Left colon (tissue), 2 donors: ENCODE data around the gene MAD1L1. TPM values are rescaled to one million over a fixed set of nuclear protein-coding genes. Genes with fewer than 3 reads are reported as not detected.

ENCODE experiments used
- ATAC-seq: fragments of 200-7000 bp; cut with Tn5 transposase; one replicate; pipeline ENCODE4 v1.9.1; 2020; ENCODE audit warnings: mild to moderate bottlenecking, moderate library complexity
- DNase-seq, 2 donors: peaks; one replicate each; pipeline ENCODE4 v3.0.0-alpha.2; 2020
- intact Hi-C, 2 donors: fragments of 100-400 bp; cut with DNase I in 1 of 2; cut with micrococcal nuclease in 1 of 2; formaldehyde crosslinking; loops; one replicate each; pipeline versions ENCODE4 v1.11.2 to v1.14.0; 2022; cut with DNase I, micrococcal nuclease
- total RNA-seq, 2 donors: library from RNA; stranded (reverse); fragmentation: NEBNext Ultra II Directional; extraction: Animal tissue kit (Norgen Biotek cat#: 25700); gene quantifications; one replicate each; pipeline ENCODE4 v1.2.1, GENCODE V29; 2021
- donor health status: DM: no; HTN: no; CAD: no.
- donor health status: DM: yes; HTN: yes; CAD: no.

MAD1L1 gene
- total RNA-seq, 2 donors from 2014 or later: 22.1 to 28.2 TPM

DNA sequence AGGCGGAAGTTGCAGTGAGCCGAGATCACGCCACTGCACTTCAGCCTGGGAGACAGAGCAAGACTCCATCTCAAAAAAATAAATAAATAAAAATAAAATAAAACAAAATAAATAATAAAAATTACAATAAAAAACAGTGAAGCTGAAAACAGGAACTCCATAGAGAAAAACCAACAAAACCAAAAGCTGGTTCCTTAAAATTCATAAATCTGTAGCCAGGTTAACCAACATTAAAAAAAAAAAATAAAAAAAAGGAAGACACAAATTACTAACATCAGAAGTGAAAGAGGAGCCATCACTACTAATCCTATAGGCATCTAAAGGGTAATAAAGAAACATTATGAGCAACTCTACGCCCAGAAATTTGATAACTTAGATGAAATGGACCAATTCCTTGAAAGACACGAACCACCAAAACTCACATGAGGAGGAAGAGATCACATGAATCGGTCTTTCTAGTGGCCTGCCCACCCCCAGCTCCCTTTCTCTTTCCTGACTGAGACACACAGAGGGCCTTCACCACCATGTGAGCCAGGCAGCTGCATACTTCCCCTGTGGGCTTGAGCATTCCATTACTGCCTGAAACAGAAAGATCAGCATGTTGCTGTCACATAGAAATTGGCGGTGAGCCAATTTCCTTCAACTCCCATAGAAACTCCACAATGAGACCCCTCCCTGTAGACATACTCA lies 208.7 kb downstream of the MAD1L1 start:
- intact Hi-C loops: no loop called here
- no peak for ATAC-seq
- no peak for DNase-seq

DNA sequence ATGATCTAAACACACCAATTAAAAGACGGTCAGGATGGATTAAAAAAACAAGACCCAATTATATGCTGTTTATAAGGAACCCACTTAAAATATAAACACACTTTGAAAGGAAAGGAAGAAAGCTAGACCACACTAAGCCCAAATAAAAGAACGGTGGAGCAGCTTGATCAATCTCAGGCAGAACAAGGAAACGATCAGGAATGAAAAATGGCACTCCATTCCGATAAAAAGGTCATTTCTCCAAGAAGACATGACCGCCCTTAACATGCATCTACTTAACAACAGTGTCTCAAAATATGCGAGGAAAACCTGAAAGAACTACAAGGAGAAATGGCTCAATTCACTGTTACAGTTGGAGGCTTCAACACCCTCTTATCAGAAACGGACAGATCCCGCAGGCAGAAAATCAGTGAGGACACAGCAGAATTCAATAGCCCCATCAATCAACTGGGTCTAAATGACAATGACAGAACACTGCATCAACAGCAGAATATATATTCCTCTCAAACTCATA lies 210.0 kb downstream of the MAD1L1 start:
- intact Hi-C loops: no loop called here
- DNase-seq (no peak), ATAC-seq (no peak)

DNA sequence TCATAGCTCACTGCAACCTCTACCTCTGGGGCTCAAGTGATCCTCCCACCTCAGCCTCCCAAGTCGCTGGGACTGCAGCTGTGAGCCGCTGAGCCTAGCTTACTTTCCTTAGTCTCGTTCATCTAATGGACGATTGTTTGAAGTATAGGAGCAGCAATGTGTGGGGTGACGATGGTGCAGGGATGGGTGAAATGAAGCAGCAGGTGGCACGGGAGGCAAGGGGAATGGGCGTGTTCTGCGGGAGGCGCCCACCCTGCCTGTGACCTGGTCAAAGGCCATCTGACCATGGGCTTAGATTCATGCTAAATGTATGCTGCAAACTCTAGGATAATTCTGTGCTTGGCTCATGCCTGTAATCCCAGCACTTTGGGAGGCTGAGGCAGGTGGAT lies 210.7 kb downstream of the MAD1L1 start:
- DNase-seq (no peak), ATAC-seq (no peak)
- intact Hi-C loops: no loop called here

DNA sequence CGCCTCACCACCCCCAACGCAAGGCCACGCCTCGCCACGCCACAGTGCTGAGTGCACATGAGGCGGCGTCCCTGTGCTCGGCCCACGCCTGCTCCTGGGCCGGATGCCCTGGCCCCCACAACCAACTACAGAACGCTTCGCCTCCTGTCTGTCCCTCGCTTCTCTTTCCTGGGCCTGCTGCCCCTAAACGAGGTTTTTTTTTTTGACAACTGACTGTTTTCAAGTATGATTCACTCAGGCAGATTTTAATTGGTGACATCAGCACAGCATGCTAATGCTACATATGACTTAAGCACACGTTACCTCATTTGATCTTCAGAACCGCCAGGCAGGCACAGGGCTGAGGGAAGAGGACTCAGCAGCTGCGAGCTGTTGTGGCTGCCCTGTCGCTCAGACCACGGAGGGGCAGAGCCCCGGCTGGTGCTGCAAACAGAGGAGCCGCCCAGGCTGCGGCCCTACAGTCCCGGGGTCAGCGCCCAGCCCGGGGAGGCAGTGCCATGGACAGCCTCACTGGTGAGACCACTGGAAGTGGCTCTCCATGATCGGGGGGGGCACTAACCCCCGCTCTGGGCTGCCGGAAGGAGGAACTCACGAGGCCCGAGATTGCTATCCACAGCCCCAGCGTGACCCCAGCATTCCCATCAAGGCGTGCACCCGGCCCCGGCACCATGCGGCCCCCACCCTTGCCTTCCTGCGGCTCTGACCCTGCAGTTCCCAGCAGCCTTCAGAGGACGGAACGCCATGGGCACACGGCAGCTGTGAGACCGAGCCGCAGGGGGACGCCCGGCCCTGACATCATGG lies 212.8 kb downstream of the MAD1L1 start:
- intact Hi-C loops: no loop called here
- DNase-seq (peak; percentile 51 to 65), ATAC-seq (peak; percentile 56)

DNA sequence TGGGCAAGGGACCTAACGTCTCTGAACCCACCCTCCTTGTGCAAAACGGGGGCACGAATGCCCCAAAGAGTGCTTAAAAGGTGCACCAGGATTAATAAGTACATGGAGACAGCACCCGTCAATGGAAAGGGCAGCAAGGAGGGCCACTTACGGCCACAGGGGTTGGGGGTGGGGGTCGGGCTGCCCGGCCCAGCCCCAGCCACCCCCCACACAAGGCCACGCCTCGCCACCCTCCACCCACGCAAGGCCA lies 213.4 kb downstream of the MAD1L1 start:
- intact Hi-C loops: no loop called here
- ATAC-seq: no peak
- no peak for DNase-seq

DNA sequence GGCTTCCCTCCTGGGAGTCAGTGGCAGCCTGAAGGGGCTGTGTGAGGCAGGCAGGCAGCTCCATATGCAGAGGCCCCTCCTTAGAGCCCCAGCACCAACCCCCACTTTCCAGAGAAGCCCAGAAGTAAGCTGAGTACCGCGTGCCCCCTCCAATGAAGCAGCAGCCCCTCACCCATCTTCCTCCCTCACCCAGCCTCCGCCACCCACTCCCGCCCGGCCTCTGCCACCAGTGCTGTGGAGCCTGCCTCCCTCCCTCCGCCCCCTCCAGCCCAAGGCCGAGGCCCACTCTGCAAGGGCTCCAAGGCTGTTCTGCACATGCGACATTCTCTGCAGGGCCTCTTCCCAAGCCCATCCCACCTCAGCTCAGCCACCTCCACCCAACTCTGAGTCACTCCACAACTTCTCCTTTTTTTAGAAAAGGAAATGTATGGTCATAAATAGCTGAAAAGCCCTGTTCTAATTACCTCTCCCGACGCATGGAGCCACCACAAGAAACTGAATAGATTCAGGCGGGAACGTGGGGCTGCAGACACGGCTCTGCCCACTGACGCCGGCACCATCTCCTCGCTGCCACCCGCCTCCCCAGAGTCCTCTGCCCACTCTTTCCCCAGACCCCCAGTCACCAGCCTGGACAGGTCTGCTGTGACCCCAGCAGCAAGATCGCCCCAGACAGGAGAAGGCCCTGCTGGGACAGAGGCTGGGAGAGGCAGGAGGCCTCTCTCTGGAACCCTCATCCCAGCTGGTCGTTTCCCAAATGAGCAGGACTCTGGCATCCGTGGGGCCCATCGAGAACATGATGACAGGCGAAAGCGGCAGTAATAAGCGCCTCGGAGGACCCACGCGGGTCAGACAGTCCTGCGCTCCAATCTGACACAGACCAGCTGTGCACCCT lies 213.9 kb downstream of the MAD1L1 start:
- intact Hi-C loops: no loop called here
- DNase-seq (peak; percentile 20 to 48), ATAC-seq (peak; percentile 69)

DNA sequence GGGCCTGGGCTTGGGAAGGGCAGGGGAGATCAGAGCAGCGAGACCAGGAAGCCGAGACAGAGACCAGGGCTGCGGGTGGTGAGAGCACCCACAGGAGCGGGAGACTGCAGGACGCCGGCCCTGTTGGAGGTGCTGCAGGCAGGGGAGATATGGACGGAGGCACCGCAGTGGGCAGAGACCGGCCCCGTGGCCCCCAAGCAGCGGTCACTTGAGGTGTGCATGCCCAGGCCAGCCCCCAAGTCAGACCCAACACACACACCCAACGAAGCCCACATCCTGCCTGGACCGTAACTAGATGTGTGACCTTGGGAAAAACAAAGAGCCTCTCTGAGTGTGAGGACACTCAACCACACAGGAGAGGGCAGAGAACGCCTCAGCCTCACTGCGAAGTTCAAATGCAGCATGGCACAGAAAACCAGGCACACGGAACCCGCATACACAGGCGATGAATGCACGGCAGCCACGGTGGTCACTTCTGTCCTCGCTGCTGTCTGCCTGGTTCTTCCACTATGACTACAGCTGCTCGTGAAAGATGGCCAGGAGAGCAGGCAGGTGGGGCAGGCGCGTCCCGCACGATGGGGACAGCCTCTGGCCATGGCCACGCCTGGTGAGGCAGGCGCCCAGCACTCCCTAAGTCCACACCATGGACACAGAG lies 214.7 kb downstream of the MAD1L1 start:
- intact Hi-C loops: no loop called here
- ATAC-seq (peak; percentile 10), DNase-seq (peak in 1 of 2 donors; percentile 18)

DNA sequence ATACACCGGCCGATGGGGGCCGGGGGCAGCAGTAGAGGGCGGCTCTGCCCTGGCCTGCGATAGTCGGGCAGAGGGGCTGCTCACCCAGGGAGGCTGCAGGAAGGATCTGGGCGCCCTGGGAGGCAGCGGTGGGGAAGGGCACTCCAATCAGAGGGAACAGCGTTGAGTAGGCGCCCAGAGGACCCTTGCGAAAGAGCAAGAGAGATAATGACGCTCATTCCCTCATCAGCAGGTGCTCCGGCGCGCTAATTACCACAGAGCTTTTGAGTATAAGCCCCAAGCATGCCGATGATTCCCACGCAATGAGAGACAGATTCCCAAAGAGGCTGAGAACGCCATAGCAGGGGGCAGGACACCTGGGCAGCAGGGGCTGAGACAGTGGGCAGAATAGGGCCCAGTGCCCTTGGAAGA lies 215.3 kb downstream of the MAD1L1 start:
- intact Hi-C loops: no loop called here
- DNase-seq (no peak), ATAC-seq (no peak)

DNA sequence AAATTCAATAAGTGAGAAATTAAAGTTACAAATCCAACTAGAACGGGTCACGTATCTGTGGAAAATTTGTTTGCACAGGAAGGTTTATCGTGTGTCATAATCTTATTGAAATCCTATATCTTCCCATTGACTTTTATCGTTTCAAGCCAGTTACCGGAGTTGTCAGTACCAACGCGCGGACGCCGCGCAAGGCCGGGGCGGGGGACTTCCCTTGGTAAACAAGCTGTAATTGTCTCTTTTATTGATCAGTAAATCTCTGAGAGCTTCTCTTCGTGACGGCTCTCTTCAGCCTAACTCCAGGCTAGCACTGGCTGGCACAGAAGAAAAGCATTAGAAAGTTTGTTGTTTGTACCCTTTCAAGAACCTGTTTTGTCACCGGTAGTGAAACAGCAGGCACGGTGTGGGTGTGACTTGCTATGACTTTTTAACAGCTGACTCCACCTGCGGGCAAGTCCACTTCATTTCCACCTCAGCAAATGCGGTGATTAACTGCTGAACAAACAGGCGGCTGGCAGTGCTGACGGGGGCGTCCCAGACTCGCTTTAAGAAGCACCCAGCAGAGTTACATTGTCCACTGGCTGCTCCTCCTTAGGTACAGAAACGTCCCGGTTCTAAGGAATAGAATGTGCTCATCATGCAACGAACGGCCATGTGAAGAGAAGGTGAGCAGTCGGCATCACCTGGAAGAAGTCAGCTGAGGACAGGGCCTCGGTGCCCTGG lies 215.8 kb downstream of the MAD1L1 start:
- intact Hi-C loops: no loop called here
- DNase-seq (no peak), ATAC-seq (peak; percentile 21)

DNA sequence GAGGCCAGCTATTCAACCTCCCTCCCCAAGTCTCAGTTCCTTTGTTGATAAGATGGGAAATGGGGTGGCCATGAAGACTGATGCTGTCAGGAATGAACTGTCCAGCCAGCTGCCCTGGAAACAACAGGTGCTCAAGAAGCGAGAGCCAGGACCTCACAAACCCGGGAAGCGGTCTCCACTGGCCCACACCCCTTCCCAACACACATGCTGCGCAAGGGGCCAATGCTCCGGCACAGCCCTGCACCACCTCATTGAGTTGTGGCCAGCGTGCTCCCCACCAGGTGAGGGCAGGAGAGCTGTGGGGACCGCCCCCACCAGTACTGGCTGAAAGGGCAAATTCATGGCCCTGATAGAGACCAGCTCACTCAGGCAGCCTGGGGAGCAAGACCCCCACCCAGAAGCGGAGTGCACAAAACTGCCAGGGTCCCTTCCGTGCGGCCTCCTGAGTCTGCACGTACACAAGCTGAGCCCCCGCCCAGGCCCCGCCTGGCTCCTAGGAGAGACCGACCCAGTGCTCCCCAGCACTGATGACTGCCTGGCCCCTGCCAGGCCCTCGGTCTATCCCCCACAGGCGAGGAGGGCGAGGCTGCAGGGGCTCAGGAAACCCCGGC lies 216.6 kb downstream of the MAD1L1 start:
- intact Hi-C loops: no loop called here
- DNase-seq: peak in 1 of 2 donors; percentile 15
- no peak for ATAC-seq

DNA sequence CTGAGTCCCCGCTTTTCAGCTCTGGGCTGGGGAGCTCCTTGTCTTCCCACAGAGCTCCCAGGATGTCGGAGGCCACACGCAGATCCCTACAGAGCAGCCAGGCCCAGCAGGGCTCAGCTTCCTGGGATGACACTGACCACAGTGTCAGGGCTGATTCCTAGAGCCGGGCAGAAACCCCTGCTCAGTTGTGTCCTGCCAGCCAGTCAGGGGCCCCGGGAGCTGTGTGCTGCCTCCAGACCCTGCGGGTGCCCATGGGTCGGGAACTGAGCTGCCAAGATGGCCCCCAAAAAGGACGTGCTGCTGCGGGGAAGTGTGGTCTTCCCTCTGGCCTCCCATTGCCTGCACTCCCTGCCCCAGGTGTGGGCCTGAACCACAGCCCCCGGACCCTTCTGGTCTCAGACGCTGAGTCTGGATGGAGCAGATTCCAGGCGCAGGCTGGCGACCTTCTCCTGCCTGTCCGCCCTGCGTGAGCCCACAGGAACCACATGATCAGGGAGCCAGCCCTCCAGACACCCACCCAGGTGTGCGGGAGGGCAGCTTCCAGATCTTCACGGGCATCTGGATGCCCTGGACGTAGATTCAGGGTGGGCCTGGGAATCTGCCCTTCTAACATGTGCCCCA lies 217.4 kb downstream of the MAD1L1 start:
- intact Hi-C loops: no loop called here
- DNase-seq (peak in 1 of 2 donors; percentile 9), ATAC-seq (no peak)

DNA sequence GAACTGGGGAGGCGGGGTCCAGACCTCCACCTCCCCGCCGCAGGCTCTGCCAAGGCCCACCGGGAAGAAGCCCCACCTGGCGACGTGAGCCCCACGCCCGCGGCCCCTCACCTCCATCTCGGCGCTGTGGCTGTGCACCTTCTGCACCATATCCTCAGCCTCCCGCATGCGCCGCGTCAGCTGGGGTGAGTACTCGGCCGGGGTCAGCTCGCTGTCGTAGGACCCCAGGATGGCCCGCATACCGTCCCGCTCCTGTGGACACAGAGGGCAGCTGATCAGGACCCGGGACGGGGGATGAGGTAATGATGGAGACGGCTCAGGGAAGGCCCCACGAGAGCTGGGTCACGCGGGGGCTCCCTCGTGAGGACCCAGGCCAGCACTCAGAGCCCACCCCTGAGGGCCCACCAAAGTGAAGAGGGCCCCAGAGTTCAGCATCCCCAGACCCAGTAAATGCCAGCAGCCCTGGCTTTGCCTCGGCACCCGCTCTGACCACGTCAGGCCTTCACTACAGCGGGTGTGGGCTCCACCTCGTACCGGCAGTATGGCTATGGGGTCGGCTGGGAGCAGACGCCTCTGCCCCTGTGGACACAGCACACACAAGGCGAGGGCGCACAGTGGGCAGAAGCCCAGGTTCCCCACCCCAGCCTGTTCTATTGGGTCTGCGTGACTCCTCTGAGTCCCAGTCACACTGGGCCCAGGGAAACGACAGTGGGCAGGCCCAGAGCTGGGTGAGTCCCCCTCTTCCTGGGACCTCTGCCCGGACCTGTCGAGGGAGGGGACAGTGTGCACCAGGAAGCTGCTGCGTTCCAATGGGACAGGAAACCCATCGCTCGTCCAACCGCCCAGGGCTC lies 218.1 kb downstream of the MAD1L1 start:
- ATAC-seq (no peak), DNase-seq (peak in 1 of 2 donors; percentile 19)
- intact Hi-C loops: no loop called here

DNA sequence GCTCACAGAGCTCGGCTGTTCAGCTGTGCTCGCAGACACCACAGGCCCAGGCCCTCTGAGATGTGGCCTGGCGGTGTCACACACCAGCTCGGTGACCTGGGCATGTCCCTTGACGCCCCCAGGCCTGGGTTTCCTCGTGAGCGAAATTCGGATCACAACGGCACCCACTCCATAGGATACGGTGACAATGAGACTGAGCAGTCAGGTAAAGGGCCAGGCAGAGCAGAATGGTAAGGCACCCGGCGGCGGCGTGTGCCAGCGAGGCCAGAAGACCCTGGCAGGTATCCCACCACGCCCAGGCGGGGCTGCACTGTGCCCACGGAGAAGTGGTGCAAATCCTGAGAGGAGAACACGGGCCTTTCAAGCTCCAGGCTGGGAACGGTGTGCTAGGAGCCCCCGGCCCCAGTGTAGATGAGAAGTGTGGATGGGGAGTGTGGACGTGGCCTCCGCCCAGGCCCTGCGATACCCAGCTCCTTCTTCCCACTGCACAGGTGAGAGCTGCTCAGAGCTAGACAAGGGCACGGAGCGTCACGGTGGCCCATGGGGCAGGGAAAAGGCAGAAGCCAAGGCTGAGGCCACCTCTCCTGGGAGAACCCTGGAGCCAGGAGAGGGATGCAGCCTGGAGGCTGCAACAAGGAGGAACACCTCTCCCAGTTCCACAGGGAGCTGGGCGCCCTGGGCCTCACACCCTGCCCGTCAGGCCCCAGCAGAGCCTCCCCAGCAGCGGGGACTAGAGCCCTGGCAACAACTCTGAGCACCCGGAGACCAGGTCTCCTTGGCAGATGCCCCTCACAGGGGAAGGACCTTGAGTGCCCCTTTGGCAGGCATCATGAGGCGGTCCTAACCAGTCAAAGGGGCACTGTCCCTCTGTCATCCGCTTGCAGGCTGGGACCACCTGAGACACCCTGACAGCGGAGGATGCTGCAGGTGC lies 219.1 kb downstream of the MAD1L1 start:
- DNase-seq (peak in 1 of 2 donors; percentile 19), ATAC-seq (no peak)
- intact Hi-C loops: no loop called here

DNA sequence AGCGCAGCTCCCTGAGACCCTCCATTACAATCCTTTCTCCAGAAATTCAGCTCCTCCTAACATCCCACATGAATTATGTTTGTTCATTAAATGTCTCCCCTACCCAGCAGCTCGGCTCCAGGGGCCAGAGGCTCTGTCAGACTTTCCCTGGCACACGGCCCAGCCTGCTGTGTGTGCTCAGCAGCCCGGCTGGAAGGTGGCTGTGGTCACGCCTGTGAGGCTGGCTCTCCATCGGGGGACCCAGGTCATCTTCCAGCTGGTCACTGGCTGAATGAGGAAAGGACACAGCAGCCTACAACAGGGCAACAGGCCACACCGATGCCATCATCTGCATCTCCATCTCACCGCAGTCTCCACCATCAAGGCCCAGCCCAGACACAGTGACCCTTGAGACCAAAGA lies 219.8 kb downstream of the MAD1L1 start:
- intact Hi-C loops: no loop called here
- ATAC-seq: no peak
- DNase-seq: peak in 1 of 2 donors; percentile 23

DNA sequence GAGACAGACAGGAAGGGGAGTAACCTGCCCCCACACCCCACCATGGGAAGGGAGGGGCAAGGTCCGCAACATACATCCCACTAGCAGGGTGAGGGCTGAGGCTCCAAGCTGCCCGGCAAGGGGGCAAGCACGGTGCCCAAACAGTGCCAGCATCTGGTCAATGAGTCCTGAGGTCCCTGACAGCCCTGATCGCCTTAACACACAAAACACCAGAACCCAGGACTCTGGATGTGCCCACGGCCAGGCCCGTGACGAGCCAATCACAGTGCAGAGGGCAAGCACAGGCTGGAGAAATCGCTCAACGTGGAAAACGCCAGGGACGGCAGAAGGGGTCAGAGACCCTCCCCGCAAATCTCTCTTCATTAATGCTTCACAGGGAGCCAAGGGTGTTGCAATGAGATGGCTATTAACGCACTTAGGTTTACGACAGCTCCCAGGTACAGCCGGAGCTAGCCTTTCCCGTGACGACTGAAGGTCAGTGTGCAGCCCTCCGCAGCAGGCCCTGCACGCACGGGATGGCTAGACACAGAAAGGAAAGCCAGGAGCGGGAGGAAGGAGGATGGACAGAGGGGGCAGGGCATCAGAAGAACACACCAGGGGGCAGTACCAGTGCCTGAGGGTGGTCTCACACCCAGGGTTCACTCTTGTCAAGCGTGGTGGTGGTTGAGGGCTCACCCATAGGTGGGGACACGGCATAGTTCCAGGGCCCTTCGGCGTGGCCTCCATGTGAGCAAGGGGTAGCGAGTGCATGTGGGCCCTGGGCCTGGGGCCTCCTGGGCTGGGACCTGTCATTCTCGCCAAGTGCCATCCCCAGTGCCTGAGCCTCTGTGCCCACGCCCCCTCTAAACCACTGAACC lies 220.5 kb downstream of the MAD1L1 start:
- DNase-seq: peak in 1 of 2 donors; percentile 16
- intact Hi-C loops: no loop called here

More for the DNA sequence above, 220.5 kb downstream of the MAD1L1 start:
- no peak for ATAC-seq
